NT2/D1 (cell line): ENCODE measurements around the gene INMT.

ENCODE experiments used
- YY1 ChIP-seq: IDR thresholded peaks from 2 replicates; pipeline ENCODE4 v1.6.1; 2011; ENCODE audit not compliant: insufficient read length, insufficient read depth
- ZNF274 ChIP-seq: IDR thresholded peaks from 2 replicates; pipeline ENCODE4 v1.6.1; 2011; ENCODE audit warnings: mild to moderate bottlenecking, low read depth, low read length

- TF ChIP-seq ZNF274 (no peak), YY1 (no peak)
Measured at GRCh38 chr7:30757342-30757692, 5.4 kb downstream of the INMT start.
